Stimulated activated CD4-positive, alpha-beta T cell treated with anti-CD3 and anti-CD28 coated beads, Interleukin-12 subunit alpha, Interleukin-12 subunit beta, amount 100 ng/mL, for 4 hours (primary cell): ENCODE results near the gene PUDP.
A peak's percentile ranks its signal among the peaks of the same experiment; 100 is the strongest.

Experiments
- DNase-seq: peaks from one replicate; pipeline ENCODE4 v3.0.0-alpha.2; 2020

PUDP gene

DNA sequence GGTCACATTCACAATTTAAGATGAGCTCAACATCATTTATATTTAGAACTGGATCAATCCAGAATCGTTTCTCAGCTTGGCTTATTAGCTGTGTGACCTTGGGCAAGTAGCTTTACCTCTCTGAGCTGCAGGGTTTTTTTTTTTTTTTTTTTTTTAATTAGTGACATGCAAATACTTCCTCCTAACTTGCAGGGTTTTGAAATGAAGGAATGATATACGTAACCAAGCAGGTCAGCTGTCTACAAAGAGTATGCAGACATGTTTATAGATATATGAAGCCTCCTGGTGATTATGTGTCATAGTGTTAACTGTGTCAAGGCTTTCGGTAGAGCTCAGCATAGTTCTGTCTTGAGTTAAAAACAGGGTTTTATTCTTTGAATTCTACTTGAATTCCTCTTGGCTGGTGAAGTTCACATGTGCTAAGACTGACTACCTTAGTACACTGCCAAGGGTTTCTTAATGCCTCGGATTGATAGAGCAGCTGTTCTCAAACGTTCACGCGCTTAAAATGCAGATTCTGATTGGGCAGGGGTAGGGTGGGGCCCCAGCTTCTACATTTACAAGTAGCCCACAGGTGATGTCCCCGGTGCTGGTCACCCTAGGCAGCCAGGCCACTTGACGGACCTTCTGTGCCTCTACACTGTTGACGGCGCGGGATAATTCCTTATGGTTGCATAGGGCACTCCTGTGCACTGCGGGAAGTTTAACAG lies 1.1 kb downstream of the PUDP start:
- no peak for DNase-seq

- DNase-seq, result no peak
Observed at GRCh38 chrX:7146020-7146702, 1.8 kb downstream of the PUDP start.

DNA sequence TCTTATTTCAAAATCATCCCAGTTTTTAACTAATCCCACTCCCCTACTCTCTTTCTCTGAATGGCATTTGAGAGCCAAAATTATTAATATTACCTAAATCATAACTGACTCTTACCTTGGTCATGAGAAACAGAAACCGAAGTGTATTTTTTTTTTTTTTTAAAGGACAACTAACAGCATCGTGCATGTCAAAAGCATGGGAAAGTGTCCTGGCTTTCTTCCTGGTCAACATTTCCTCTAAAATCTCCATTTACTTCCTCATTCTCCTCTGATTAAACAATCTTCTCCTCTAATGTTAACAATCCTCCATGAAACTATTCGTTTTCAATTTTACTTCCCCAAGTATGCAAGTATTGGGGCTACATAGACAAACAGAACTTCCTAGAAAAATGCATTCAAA lies 2.5 kb downstream of the PUDP start:
- no peak for DNase-seq

- no peak for DNase-seq
Observed at GRCh38 chrX:7143941-7144525, 3.9 kb downstream of the PUDP start.

DNA sequence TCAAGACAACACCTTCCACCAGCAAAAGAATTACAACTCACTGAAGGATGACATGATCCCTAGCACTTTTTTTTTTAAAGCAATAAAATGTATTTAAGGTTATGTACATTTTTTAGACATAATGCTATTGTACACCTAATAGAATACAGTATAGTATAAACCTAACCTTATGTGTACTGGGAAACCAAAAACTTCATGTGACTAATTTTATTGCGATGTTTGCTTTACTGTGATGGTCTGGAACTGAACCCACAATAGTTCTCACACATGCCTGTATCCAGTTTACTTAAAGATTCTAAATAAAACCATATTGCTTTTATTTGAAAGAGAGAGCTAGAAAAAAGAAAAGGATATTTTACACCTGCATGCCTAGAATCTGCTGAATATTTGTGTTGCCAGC lies 4.9 kb downstream of the PUDP start:
- no peak for DNase-seq

GRCh38 chrX:7139202-7140081 lies 8.5 kb downstream of the PUDP start:
- DNase-seq, result no peak

GRCh38 chrX:7134981-7135380 lies 13.0 kb downstream of the PUDP start:
- no peak for DNase-seq

- DNase-seq, result no peak
Observed at GRCh38 chrX:7133050-7133440, 14.9 kb downstream of the PUDP start.

- DNase-seq, result peak; percentile 8
Observed at GRCh38 chrX:7132335-7133049, 15.5 kb downstream of the PUDP start.

- DNase-seq, result no peak
Observed at GRCh38 chrX:7131621-7132020, 16.3 kb downstream of the PUDP start.

DNA sequence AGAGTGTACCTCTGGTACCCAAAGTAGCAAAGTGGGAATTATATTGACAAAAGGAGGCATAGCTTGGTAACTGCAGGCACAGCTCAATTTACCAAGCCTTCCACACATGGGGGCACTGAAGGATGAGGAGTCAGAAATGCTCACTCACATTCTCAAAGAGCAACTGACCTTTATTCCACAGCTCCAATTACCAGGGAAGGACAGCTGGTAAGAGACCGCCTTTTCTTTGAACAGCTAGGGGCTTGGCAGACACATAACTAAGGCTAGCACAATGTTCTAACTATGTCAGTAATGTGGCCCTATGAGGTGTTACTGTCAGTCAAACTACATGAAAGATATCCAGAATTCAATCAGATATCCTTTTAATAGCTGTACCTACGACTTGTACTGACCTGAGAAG lies 20.9 kb downstream of the PUDP start:
- no peak for DNase-seq

DNA sequence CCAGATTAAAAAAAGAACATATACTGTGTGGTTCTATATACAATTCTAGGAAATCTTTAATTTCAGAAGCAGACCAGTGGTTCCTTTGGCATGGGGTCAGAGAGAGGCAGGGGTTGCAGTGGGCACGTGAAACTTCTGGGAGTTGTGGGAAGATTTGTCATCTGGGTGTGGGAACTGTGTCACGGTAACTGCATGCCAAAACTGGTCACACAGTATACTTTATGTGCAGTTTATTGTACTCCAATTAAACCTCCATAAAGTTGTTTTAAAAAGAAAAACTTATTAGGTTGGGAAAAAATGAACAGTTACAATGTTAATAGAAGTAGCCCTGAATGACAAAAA lies 27.1 kb downstream of the PUDP start:
- no peak for DNase-seq

DNA sequence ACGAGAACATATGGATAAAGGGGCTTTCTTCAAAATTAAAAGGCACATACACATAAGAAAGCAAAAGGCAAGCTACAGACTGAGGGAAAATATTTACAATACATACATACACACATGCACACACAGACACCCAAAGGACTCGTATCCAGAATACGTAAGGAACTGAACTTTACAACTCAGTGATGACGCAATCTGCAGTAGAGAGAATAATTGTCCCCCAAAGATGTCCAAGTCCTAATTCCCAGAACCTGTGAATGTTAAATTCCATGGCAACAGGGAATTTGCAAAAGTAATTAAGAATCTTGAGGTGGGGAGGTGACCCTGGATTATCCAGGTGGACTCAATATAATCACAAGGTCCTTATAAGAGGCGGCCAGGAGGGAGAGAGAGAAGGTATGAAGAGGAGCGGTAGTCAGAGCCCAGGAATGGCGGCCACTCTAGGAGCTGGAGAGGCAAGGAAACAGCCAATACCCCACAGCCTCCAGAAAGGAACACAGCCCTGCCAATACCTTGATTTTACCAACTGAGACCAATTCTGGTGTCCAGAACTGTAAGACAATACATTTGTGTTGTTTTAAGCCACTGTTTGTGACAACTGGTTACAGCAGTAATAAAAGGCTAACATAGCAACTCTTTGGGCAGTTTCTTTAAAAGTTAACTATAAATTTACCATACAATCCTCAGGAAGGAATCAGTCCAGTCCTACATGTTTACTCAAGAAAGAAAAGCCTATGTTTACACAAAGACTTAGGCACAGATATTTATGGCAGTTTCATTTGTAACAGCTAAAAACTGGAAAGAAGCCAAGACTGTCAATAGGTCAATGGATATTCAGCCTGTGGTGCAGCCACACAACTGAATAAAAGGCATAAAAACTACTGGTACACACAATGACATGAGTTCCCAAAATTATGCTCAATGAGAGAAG lies 27.7 kb downstream of the PUDP start:
- no peak for DNase-seq

DNA sequence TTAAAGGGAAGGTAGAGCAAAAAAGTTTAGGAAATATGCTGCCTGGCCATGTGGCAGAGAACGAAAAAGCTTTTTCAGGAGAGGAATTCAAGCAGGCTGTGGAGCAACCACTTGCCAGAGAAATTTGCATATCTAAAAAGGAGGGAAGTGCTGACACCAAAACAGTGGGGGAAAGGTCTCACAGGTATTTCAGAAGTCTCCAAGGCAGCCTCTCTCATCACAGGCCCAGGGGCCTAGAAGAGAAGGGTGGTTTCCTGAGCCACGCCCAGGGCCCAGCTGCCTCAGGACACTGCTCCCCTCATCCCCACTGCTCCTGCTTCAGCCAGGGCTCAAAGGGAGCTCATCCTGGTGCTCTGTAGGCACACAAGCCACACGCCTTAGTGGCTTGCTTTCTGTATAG lies 30.4 kb downstream of the PUDP start:
- no peak for DNase-seq

DNA sequence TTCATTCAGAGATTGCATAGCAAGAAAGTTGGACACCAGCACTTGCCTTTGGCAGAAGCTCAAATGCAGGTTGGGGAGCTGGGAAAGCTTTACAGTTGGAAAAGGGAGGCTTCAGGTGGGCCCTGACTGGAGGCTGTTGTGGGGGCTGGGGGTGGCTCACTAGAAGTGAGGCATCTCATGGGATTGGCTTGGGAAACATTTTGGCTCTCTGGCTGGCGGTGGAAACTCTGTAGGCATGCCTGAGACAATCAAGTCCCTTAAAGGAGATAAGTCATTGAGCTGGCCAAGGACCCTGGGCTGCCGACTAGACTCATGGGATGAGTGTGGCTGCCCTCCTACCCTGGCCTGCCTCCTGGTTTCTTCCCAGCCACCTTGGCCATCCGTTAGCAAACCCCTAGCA lies 31.9 kb downstream of the PUDP start:
- no peak for DNase-seq

DNA sequence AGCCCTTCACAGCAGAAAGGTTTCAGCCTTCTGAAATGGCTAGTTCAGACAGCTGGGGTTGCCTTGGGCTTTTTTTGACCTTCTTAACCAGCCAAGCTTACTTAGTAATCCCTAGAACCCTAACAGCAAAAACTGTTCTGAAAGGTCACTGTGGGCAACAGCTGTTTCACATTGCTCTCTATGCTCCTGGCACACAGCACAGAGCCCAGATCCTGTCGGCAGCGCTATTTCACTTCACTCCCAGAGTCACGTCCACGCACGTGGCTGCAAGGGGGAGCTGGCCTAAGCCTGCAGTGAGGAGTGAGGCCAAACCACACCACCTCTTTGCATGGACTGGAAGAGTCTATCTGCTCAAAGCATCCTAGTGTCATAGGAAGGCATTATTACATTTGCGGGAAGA lies 32.4 kb downstream of the PUDP start:
- no peak for DNase-seq

DNA sequence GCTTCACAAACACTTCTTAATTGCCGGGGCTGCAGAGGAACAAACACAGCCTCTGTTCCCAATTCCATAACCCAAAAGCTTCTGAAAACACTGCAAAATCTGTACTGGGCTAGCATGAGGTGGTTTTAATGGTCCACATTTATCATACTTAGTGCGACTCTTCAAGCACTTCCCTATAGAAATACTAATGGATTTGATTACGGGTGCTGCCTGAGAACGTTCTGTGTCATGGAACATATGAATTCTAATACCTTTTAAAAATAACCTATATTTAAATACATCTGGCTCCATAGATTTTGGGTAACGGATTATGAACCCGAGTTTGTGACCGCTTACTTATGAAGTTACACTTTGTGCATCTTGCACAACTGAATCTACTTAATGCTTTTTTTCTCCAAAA lies 35.9 kb downstream of the PUDP start:
- no peak for DNase-seq

GRCh38 chrX:7111518-7111917 lies 36.4 kb downstream of the PUDP start:
- no peak for DNase-seq

GRCh38 chrX:7110821-7111276 lies 37.1 kb downstream of the PUDP start:
- DNase-seq, result no peak

- DNase-seq, result no peak
Observed at GRCh38 chrX:7109838-7110793, 37.8 kb downstream of the PUDP start.
